Right lung (tissue), 5 donors: ENCODE measurements around the gene CBX2. TPM values are rescaled to one million over a fixed set of nuclear protein-coding genes. Genes with fewer than 3 reads are reported as not detected.

ENCODE experiments used
- DNase-seq, 2 donors: peaks; one replicate each; pipeline ENCODE4 v3.0.0-alpha.2; 2013
- polyA plus RNA-seq, 5 donors: library from polyadenylated mRNA; unstranded; fragments of 120-200 nt; gene quantifications; one replicate each; pipeline versions ENCODE4 v1.2.1 to v1.2.3, GENCODE V29; 2013; ENCODE audit warnings: inconsistent platforms in 1 of 5, low replicate concordance in 1 of 5; ENCODE audit not compliant: insufficient read length in 5 of 5, insufficient read depth in 1 of 5

CBX2 gene
- polyA plus RNA-seq, 5 donors, result 20.1 to 31.7 (median 25.8) TPM

- no peak for DNase-seq
Measured at GRCh38 chr17:79785900-79786810, 8.2 kb downstream of the CBX2 start.

GRCh38 chr17:79786930-79787643 is 9.1 kb downstream of the CBX2 start:
- DNase-seq, result no peak

- no peak for DNase-seq
Measured at GRCh38 chr17:79788455-79788854, 10.5 kb downstream of the CBX2 start.

GRCh38 chr17:79788989-79789942 is 11.3 kb downstream of the CBX2 start:
- DNase-seq, result no peak

- DNase-seq, result peak in 1 of 2 donors; percentile 34
Measured at GRCh38 chr17:79789943-79790804, 12.2 kb downstream of the CBX2 start.

GRCh38 chr17:79790805-79791734 is 13.1 kb downstream of the CBX2 start:
- no peak for DNase-seq

GRCh38 chr17:79791735-79792161 is 13.8 kb downstream of the CBX2 start:
- no peak for DNase-seq

- DNase-seq, result no peak
Measured at GRCh38 chr17:79792341-79792871, 14.5 kb downstream of the CBX2 start.

GRCh38 chr17:79792984-79793923 is 15.3 kb downstream of the CBX2 start:
- DNase-seq, result peak in 1 of 2 donors; percentile 55

GRCh38 chr17:79793924-79794304 is 16.0 kb downstream of the CBX2 start:
- DNase-seq, result no peak

GRCh38 chr17:79794659-79795511 is 16.9 kb downstream of the CBX2 start:
- no peak for DNase-seq

- DNase-seq, result no peak
Measured at GRCh38 chr17:79795795-79796443, 18.0 kb downstream of the CBX2 start.

- no peak for DNase-seq
Measured at GRCh38 chr17:79796444-79796762, 18.5 kb downstream of the CBX2 start.

GRCh38 chr17:79796763-79797491 is 19.0 kb downstream of the CBX2 start, which contains the start of gene CBX8:
CBX8 (minus strand) TSS chr17:79797077; CDS start chr17:79796998, 79 bp downstream.
- peak; percentile 100 for DNase-seq

- DNase-seq, result peak in 1 of 2 donors; percentile 25
Measured at GRCh38 chr17:79797492-79798298, 19.7 kb downstream of the CBX2 start.
